HFF-Myc (cell line): ENCODE measurements around the gene SNRPA.
"Not testable (repeated sequence)": the region's sequence is repeated elsewhere in the genome, so short reads cannot be mapped to it uniquely, and the experiment has no call there.

Experiments
- DNase-seq: peaks from one replicate; pipeline ENCODE4 v3.0.0-alpha.2; 2011; ENCODE audit warnings: low read depth; ENCODE audit errors: extremely low read depth
- H3K4me3 ChIP-seq: replicated peaks from 2 replicates; pipeline ENCODE4 v1.5.1; 2011; ENCODE audit warnings: low read depth, mild to moderate bottlenecking, control low read depth, low read length
- TF ChIP-seq, protein P1 (sequence below): IDR thresholded peaks from 2 replicates; pipeline ENCODE4 v1.5.1; 2012; ENCODE audit warnings: mild to moderate bottlenecking, low read depth, low read length, control low read depth; ENCODE audit errors: missing control alignments

Gene SNRPA

GRCh38 chr19:40777937-40778705 lies 27.1 kb downstream of the SNRPA start, which contains the start of gene RAB4B:
RAB4B (plus strand) TSS chr19:40778247; CDS start chr19:40778376, 129 bp downstream.
- peak; percentile 98 for DNase-seq
- TF ChIP-seq, protein P1, sequence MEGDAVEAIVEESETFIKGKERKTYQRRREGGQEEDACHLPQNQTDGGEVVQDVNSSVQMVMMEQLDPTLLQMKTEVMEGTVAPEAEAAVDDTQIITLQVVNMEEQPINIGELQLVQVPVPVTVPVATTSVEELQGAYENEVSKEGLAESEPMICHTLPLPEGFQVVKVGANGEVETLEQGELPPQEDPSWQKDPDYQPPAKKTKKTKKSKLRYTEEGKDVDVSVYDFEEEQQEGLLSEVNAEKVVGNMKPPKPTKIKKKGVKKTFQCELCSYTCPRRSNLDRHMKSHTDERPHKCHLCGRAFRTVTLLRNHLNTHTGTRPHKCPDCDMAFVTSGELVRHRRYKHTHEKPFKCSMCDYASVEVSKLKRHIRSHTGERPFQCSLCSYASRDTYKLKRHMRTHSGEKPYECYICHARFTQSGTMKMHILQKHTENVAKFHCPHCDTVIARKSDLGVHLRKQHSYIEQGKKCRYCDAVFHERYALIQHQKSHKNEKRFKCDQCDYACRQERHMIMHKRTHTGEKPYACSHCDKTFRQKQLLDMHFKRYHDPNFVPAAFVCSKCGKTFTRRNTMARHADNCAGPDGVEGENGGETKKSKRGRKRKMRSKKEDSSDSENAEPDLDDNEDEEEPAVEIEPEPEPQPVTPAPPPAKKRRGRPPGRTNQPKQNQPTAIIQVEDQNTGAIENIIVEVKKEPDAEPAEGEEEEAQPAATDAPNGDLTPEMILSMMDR = no peak
- H3K4me3 ChIP-seq = peak within 1 kb of the TSS; percentile 50

DNA sequence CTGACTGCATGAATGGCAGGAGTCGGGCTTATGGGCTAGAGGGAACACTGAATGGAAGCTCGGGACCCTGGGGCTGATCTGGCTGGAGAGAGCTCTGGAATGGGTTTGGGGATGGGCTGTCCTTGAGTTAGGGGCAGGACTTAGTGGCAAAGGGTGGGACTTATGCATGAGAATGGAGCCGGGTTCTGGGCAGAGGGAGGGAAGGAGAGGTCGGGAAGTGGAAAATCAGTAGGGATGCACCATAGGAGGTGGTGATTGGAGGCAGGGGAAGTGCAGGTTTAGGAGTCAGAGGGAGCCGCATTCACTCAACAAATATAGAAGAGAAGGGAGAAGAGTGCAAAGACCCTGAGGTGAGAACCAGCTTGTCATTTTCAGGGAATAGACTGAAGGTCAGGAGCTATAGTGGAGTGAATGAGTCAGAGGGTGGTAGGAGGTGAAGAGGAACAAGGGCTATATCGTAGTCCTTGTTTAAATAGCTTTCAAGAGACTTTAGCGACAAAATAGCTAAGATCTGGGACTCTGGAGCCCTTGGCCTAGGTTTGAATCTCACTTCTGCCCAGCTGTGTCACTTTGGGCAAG lies 27.8 kb downstream of the SNRPA start:
- DNase-seq = no peak
- H3K4me3 ChIP-seq = peak overlapping the region; percentile 50
- TF ChIP-seq, protein P1 = no peak

DNA sequence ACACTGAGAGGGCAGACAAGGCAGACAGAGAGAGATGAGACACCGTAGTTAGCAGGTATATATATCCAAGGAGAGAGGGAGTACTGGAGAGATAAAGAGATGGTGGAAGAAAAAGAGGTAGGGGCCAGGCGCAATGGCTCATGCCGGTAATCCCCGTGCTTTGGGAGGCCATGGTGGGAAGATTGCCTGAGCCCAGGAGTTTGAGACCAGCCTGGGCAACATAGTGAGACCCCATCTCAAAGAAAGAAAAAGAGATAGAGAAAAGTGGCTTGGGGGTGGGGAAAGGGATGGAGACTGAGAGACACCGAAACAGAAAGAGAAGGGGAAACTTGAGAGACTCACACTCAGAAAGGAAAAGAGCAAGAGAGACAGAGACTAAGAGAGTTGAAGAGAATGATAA lies 29.6 kb downstream of the SNRPA start:
- TF ChIP-seq, protein P1 = no peak
- H3K4me3 ChIP-seq = no peak overlapping the region
- no peak for DNase-seq

DNA sequence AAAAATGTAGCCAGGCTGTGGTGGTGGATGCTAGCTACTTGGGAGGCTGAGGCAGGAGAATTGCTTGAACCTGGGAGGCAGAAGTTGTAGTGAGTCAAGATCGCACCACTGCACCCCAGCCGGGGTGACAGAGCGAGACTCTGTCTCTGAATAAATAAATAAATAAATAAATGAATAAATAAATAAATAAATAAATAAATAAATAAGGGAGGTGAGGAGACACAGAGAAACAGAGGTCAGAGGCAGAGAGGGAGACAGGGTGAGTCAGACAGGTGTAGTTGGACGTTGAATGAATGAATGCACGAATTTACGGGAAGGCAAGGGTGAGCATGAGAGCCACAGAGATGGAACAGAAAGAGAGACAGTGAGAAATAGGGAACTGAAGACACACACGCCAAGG lies 30.1 kb downstream of the SNRPA start:
- TF ChIP-seq, protein P1 = no peak
- H3K4me3 ChIP-seq = no peak overlapping the region

DNA sequence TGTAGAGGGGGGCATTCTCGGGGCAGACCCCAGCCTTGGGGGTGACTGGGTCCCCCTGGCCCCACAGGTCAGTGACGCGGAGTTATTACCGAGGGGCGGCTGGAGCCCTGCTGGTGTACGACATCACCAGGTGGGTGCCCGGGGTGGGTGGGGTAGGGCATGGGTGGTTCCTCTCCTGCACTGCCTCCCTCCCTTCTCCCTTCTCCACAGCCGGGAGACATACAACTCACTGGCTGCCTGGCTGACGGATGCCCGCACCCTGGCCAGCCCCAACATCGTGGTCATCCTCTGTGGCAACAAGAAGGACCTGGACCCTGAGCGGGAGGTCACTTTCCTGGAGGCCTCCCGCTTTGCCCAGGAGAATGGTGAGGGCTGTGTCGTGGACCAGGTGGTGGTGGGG lies 32.7 kb downstream of the SNRPA start:
- TF ChIP-seq, protein P1 = no peak
- no peak for DNase-seq

More for the DNA sequence above, 30.1 kb downstream of the SNRPA start:
- DNase-seq = no peak

DNA sequence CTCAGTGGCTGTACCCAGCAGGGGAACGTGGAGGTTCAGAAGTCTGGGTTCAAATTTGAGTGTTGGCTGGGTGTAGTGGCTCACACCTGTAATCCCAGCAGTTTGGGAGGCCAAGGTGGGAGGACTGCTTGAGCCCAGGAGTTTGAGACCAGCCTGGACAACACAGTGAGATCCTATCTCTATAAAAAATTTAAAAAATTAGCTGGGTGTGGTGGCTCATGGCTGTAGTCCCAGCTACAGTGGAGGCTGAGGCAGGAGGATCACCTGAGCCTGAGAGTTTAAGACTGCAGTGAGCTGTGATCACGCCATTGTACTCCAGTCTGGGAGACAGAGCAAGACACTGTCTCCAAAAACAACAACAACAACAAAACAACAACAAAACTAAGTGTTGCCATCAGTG lies 33.1 kb downstream of the SNRPA start:
- not testable (repeated sequence) for H3K4me3 ChIP-seq, DNase-seq

More for the DNA sequence above, 32.7 kb downstream of the SNRPA start:
- H3K4me3 ChIP-seq = no peak overlapping the region

DNA sequence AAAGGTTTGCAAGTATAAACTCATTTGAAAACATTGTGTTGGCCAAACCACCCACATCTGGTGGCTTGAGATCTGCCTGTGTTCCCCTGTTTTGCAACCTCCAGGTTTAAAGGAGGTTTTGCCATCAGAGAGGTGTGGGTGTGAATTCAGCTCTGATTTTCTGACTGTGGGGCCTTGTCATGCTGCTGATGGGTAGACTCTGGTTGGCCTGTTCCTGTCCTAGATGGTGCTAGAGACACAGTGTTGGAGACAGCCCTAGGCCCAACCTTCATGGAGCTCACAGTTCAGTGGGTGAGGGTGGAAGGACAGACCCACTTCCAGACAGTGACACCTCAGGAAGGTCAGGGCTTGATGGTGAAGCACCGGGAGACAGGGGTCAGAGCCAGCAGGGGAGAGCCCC lies 34.5 kb downstream of the SNRPA start:
- H3K4me3 ChIP-seq = no peak overlapping the region
- DNase-seq = no peak
- TF ChIP-seq, protein P1 = no peak
